ENCODE results near the gene SBNO2.
"Not testable (repeated sequence)": the region's sequence is repeated elsewhere in the genome, so short reads cannot be mapped to it uniquely, and the experiment has no call there.

SBNO2 gene

DNA sequence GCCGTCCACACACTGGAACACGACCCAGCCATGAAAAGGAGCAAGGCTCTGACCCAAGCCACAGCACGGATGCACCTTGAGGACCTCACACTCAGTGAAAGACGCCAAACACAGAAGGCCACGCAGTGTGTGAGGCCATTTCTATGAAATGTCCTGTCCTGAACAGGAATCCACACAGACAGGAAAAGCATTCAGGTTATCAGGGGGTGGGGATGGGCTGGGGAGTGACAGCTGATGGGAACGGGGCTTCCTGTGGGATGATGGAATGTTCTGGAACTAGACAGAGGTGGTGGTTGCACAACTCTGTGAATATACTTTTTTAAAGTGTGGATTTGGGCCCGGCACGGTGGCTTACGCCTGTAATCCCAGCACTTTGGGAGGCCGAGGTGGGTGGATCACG is 39.6 kb downstream of the SBNO2 start:
- DNase-seq = no peak

- DNase-seq = peak; percentile 73
These were observed 40.6 kb downstream of the SBNO2 start for GRCh38 chr19:1133471-1133929.

DNA sequence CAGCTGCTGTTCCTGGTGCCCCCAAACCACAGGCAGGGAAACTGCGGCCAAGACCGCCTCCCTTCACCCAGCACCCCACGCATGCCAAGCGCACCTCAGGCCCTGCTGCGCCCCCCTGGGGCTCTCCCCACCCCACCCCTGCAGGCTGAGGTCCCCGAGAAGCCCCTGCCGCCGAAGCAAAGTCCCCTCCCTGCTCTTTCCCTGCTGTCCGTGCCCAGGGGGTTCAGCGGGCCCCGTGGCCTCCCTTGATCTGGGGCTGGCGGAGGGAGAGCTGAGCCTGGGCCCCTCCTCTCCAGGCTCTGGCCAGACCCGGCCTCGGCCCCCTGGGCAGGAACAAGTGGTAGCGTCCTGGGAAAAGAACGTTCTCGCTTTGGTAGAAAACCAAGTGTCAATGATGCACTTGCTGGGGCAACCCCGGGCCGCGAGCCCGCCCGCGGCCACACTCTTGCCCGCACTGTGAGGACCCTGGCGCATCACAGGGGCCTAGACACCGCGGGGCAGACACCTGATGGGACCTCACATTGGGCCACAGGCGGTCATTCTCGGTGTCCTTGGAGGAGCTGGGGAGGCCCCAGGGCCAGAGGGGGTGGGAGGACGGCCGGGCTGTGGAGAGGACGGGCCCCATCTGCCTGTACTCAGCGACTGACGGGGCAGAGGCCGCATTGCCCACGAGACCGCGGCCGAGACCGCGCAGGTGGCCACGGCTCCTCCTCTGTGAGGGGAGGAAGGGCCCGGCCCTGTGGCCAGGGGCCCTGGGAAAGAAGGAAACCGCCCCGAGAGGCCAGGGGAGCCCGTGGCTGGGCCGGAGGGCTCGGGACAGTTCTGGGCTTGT is 41.3 kb downstream of the SBNO2 start:
- DNase-seq = no peak

DNA sequence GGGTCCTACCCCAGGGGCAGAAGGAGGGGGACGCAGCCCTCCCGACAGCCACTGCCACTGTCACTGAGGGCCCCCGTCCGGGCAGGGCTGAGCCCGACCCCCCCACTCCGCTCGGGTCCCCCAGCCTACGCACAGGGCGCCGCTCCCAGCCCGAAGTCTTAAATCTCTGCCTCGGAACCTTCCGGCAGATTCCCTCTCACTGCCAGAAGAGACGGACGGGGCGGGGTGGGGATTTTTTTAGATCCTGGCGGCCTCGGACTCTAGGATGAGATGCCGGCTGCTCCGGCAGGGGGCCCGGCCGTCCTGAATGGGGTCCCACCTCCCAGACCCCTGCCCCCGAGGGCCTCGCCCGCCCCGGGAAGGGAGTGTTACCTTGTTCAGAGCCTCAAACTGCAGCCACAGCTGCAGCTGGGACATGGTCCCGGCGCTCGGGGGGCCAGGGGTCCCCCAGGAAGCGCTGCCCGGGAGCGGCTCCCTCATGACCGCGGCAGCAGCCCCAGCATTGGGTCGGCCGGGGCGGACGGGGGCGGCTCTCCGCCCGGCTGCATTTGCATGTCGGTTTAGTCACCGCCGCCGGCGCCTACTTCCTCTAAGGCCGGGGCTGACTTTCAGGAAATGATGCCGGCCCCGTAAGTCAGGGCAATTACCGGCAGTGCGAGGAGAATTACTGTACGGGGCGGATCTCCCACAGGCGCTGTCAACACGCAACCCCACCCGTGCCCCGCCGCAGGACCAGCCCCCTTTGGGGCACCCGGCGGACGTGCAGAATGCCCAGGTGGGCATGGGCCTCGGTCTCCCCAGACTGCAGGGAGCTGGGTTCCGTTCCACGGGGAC is 42.1 kb downstream of the SBNO2 start:
- peak; percentile 88 for DNase-seq

DNA sequence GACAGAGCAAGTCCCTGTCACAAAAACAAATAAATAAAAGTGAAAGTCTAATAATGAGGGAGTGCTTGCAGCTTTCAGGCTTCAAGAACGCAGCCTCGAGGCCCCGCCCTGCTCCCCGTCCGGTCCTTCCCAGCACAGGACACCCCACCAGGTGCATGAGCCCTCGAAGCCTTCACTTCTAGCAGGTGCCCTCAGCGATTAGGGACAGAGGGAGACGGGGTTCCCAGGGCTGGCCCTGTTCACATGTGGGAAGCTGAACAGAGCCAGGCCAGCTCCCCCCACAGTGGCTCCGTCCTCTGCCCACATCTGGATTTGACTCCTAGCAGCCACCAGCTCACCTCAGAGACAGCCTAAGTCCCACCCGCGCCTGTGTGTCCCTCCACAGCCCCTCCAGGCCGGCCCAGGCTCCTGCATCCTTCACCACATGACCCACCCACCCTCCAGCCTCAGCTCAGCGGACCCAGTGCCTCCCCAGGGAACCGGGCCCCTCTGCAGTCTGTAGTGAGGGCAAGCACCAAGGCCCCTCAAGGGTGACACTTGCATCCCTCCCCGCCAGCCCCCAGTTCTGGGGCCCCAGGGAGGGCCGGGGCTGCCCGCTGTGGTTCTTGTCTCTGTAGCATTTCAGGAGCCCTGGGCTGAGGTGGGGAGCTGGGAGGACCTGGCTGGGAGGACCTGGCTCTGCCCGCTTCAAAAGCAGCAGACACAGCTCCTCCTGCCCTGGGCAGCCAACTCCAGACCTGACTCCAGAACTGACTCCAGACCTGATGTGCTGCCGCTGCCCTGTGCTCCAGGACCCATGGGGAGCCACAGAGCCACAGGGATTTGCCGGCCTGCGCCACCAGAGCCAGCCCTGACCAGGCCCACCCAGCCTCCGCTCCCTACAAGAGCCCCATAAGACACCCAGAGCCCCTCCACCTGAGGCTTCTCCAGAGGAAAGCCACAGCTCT is 43.0 kb downstream of the SBNO2 start:
- peak; percentile 70 for DNase-seq

DNA sequence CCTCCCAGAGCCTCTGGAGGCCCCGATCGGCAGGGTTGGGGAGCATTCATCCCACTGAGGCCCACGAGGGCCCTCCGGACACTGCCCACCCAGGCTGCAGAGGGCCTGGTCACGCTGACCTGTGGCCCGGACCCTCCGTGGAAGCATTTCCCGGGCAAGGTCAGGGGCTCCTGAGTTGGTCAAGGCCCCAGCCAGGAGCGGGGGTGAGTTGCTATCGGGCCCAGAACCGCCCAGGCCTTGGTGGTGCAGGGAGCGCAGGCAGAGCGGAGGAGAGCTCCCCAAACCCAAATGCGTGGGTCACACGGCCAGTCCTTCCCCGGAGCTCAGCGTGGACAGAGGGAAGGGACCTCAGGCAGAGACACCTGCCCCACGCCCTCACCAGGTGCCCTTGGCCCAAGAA is 44.5 kb downstream of the SBNO2 start:
- no peak for DNase-seq

GRCh38 chr19:1129084-1129483 is 45.0 kb downstream of the SBNO2 start:
- DNase-seq = not testable (repeated sequence)

- no peak for DNase-seq
These were observed 46.0 kb downstream of the SBNO2 start for GRCh38 chr19:1128106-1128505.

- no peak for DNase-seq
These were observed 46.9 kb downstream of the SBNO2 start for GRCh38 chr19:1126984-1127760.

DNA sequence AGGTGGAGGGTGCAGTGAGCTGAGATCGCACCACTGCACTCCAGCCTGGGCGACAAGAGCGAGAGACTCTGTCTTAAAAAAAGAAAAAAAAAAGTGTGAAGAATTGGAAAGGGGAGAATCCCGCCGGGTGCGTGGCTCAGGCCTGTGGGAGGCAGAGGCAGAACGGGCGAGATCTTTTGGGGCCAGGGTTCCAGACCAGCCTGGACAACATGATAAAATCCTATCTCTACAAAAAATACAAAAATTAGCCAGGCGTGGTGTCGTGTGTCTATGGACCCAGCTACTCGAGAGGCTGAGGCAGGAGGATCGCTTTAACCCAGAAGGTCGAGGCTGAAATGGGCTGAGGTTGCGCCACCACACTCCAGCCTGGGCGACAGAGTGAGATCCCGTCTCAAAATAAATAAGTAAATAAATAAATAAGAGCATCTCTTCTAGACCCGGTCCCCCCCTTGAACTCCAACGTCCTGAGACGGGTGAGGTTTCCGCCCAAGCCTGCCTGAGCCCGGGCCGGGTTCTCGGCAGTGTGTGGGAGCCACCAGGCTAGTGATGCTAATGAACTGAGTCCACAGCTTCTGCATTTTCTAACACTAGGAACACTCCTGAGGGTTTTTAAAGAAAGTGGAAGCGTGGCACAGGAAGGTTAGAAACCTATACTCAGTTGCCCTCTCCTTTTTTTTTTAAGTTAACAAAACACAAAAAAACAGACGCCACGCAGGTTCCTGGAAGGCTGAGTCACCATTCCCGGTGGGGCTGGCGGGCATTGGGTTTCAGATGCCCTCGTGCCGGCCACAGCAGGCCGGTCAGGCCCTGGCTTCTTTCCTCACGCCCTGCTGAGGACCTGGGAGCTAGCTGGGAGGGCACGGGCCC is 48.2 kb downstream of the SBNO2 start:
- DNase-seq = no peak

DNA sequence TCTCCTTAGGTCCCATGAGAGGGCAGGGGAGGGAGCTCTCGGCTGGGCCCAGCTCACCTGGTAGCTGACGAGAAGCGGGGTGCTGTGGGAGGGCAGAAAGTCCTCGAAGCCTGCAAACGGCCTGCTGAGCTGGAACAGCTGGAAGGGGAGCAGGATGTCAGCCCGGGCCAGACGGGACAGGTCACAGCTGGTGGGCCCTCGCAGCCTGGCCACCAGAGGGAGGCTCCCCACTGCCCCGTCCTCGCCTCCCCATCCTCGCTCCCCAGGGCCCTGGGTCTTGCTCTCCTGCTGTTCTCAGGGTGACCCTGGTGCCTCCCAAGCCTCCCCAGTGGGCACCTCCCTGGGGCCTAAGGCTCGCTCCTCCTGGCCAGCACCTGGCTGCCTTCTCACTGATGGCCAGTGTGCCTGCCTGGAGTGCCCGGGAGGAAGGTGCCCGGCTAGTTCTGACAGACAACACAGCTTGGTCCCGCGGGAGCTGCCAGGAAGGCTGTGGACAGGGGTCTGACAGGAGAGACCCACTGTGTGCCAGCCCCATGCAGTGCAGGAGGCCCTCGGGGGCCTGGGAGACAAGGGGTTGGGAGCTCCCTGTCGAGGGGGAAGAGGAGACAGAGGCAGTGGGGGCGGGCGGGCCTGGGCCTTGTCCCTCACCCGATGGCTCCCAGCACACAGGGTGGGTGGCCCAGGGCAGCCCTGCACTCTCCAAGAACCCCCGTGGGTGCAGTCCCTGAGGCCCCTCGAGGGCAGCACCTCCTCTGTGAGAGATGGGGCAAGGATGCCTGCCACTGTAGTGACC is 50.0 kb downstream of the SBNO2 start:
- DNase-seq = no peak

DNA sequence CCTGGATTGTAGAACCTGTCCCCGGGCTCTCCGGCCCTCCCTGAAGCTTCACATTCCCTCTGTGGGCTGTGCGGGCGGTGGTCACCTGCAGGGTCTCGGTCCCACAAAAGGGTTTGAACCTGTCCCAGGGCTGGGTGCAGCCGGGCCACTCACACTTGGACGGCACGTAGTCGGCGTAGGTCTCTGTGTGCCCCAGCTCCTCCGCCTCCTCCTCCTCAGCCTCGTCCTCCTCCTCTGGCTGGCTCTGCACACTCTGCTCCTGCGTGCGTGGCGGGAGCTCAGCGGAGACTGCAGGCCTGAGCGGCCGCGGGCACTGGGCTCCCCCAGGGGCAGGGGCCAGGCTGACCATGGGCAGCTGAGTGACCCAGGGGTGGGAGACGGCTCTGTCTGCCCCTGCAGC is 50.7 kb downstream of the SBNO2 start:
- DNase-seq = no peak

DNA sequence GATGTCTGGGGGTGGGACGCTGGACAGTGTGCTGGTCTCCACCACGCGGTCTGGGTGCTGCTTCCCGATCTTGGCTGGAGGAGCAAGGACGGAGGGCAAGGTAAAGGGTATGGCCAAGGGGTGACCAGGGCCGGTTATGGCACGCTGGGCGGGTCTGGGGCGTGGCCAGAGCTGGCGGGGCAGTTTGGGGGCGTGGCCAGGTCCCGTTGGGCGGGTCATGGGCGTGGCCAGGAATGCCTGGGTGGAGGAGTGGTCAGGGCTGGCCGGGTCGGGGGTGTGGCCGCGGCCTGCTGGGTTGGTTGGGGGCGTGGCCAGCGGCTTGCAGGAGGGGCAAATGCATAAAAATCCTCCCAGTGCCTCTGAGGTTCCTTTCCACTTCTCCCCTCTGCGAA is 51.1 kb downstream of the SBNO2 start:
- no peak for DNase-seq

DNA sequence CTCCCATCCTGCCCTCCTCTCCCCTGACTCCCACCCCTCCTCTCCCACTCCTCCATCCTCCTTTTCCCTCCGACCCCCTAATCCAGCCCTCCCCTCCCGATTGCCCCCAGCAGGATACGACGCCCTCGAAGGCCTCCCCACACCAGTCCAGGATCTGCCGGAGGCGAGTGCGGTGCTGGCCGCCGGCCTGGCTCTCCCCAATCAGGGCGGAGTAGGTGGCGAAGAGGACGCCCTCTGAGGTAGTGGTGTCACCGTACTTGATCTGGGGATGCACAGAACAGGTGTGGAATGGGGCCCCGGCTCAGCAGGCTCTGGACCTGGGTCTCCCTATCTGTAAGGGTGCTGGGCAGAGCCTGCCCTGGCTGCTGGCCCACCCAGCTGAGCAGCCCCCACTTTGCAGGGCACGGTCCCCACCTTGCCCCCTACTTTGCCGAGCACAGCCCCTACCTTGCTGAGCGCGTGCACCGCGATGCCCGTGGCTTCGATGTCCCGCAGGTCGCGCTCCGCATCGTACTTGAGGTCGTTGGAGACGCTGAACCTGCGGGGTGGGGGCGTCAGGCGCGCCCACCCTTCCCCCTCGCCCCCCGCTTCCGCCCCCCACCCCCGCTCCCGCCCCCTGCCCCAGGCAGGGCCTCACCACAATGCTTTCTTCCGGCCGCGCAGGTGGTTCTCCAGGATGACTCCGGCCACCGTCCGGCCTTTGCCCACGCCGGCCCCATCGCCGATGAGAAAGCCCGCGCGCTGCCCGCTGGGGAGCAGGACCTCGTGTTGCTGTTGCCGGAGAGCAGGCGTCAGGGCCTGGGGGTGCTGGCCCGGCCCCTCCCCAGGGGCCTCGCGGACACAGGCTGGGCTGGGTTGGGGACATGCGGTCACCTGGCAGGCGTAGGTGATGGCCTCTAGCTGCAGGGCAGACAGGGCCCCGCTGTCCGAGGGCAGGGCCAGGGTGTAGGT is 51.8 kb downstream of the SBNO2 start:
- no peak for DNase-seq

GRCh38 chr19:1121395-1121794 is 52.7 kb downstream of the SBNO2 start:
- DNase-seq = no peak

- DNase-seq = no peak
These were observed 54.4 kb downstream of the SBNO2 start for GRCh38 chr19:1119475-1120217.

DNA sequence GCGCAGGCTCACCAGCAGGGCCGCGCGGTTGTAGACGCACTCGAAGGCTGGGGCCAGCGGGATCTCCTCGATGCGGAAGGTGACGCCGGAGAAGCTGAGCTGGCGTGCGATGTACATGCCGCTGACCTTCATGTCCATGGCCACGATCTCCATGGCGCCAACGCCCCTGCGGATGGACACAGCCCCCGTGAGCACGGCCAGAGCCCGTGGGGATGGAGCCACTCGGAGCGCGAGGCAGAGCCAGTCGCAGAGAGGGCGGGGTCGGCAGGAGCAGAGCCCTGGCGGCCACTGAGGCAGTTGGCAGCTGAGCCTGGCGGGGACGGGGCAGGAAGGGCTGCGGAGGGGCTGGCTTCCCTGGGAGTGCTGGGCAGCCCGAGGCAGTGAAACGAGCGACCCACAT is 55.1 kb downstream of the SBNO2 start:
- no peak for DNase-seq

- DNase-seq = no peak
These were observed 56.4 kb downstream of the SBNO2 start for GRCh38 chr19:1117654-1118053.
